Tibial nerve (tissue), 4 donors: ENCODE results near the gene GPR173.

Experiments used
- CTCF ChIP-seq, 5 experiments: fragments of 200-600 bp in 3 of 5; fragments of 450-650 bp in 2 of 5; sonication (generic) in 3 of 5; IDR thresholded peaks; one replicate each; pipeline ENCODE4 v1.5.1; 2016 to 2019; ENCODE audit warnings: antibody characterized with exemption in 5 of 5, mild to moderate bottlenecking in 3 of 5, moderate library complexity in 2 of 5
- EP300 ChIP-seq, 2 donors: sonication (generic); formaldehyde crosslinking; IDR thresholded peaks; one replicate each; pipeline ENCODE4 v1.6.1; 2017; ENCODE audit warnings: antibody characterized with exemption in 2 of 2, mild to moderate bottlenecking in 1 of 2
- POLR2A ChIP-seq, 2 donors: fragments of 450-650 bp; IDR thresholded peaks; one replicate each; pipeline ENCODE4 v1.6.1; 2017; ENCODE audit warnings: antibody characterized with exemption in 2 of 2, mild to moderate bottlenecking in 2 of 2, moderate library complexity in 2 of 2

DNA sequence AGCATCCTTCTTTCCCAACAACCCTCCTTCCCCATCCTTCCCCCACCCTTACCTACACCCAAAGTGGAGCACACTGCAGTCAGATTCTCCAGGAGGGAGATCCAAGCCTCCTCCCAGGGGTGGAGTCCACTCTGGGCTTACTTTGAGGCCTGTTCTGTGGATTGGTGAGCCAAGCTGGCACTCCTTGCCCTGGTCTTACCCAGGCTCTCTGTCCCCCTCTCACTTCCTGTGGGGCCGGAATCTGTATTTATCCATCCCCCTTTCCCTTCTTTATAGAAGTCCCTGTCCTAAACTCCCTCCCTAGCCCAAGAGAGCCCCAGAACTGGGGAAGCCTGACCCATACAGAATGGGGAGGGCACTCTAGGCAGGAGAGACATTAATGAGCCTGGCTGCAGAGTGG lies 30.4 kb downstream of the GPR173 start:
- no peak for TF ChIP-seq CTCF (IDR thresholded peaks at IDR 0.05)
- no peak for TF ChIP-seq POLR2A (IDR thresholded peaks at IDR 0.05)
- no peak for TF ChIP-seq EP300 (IDR thresholded peaks at IDR 0.05)
